ENCODE measurements around the gene IFNA16.
"Not testable (repeated sequence)": the region's sequence is repeated elsewhere in the genome, so short reads cannot be mapped to it uniquely, and the experiment has no call there.

The IFNA16 gene

DNA sequence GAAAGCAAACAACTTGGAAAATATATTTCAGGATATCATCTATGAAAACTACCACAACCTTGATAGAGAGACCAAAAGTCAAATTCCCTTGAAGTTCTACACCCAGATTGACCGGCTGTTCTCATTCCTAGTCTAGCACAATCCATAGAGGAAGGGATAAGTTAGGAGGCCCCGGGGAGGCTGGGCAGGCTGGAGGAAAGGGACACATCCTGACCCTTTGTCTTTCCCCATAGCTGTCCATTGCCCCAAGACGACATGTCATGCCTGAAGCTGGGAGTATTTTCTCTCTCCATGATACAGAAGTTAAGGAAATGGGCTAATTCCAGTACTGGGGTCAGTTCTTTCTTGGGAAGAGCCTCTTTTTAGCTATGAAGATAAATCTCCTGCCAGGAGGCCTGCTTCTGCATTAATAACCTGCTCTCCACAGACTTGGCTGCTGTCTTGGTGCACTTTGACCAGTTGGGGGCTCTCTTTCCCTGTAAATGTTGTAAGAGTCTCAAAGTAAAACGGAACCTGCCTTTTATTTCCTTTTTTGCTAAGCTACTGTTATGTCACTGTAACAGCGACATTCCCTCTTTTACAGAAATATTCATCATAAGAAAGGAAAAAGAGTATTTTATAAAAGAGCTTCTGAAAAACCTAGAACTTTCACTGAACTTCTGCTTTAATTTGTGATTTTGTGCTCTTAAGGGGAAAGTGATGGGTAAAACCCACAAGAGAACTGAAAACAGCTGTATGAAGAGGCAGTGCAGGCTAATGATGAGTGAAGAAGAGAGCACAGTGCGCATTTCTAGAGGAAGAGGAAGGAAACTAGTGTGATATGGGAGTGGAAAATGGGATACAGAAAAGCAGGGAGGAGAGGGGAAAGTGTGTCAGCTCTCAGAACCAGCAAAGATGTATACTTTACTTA lies 22.0 kb downstream of the IFNA16 start:
- not testable (repeated sequence) for DNase-seq (ENCODE audit: low read depth, low spot score)

DNA sequence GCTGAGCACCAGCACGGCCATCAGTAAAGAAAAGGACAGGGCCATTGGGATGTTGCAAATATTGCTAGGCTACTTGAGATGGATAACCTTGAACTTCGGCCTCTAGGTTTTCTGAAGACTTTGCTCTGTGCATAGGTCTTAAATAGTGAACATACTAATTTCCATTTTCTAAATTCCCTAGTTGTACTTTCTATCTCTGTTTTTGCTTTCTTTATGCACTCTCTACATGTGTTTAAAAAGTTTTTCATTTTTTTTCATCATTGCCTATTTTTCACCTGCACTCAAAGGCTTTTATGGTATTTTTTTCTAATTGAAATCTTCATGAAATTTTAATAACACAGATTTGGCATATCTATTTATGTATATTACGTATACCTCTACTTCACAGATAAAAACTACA lies 29.6 kb downstream of the IFNA16 start, which contains the start of gene IFNA4:
IFNA4 (minus strand) TSS at position 101 of the 400 bp plus-strand sequence; CDS start at position 45, 56 bp downstream.
- DNase-seq (ENCODE audit: low read depth, low spot score): not testable (repeated sequence)

DNA sequence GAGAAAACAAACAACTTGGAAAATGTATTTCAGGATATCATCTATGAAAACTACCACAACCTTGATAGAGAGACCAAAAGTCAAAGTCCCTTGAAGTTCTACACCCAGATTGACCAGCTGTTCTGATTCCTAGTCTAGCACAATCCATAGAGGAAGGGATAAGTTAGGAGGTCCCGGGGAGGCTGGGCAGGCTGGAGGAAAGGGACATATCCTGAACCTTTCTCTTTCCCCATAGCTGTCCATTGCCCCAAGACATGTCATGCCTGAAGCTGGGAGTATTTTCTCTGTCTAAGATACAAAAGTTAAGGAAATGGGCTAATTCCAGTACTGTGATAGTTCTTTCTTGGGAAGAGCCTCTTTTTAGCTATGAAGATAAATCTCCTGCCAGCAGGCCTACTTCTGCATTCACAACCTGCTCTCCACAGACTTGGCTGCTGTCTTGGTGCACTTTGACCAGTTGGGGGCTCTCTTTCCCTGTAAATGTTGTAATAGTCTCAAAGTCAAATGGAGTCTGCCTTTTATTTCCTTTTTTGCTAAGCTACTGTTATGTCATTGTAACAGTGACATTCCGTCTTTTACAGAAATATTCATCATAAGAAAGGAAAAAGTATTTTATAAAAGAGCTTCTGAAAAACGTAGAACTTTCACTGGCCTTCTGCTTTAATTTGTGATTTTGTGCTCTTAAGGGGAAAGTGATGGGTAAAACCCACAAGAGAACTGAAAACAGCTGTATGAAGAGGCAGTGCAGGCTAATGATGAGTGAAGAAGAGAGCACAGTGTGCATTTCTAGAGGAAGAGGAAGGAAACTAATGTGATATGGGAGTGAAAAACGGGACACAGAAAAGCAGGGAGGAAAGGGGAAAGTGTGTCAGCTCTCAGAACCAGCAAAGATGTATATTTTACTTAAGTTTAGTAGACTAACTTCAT lies 34.0 kb downstream of the IFNA16 start:
- not testable (repeated sequence) for DNase-seq (ENCODE audit: low read depth, low spot score)

DNA sequence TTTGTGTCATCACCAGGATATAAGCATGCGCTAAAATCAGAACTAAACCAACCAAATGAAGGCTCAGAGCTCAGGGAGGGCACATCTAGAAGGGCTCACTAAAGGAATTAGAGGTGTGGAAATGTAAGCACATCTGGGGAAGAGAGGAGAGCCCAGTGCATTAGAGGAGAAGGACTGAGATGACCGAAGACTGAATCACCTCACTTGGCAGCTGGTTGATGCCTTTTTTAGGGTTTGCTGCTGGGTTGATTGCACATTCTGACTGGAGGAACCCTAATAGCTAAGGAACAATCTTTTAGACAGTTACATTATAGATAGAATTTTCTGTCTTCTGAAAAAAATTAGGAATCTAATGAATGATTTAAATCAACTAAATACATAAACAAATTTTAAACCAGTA lies 42.4 kb downstream of the IFNA16 start:
- no peak for DNase-seq (ENCODE audit: low read depth, low spot score)

DNA sequence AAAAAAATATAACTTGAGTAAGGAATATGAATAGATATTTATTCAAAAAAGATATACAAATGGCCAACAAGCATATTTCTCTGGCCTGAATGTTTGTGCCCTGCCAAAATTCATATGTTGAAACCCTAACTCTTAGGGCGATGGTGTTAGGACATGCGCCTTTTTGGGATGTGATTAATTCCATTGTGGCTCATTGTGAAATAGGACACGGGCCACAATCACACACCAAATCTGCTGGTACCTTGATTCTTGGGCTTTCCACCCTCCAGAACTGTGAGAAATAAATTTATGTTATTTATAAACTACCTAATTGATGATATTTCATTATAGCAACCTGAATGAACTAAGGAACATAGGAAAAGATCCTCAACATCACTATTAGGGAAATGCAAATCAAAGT lies 45.0 kb downstream of the IFNA16 start:
- no peak for DNase-seq (ENCODE audit: low read depth, low spot score)

DNA sequence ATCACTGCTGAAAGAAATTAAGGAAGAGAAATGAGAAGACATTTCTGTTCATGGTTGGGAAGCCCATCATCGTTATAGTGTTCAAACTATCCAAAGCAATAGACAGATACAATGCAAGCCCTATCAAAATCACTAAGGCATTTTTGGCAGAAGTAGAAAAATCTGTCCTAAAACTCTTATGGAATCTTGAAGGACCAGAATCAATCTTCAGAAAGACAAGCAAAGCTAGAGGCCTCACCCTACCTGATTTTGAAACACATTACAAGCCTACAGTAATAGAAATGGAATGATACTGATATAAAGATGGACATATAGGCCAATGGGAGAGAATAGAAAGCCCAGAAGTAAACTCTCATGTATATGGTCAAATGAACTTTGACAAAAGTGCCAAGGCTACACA lies 45.8 kb downstream of the IFNA16 start:
- DNase-seq (ENCODE audit: low read depth, low spot score): no peak

DNA sequence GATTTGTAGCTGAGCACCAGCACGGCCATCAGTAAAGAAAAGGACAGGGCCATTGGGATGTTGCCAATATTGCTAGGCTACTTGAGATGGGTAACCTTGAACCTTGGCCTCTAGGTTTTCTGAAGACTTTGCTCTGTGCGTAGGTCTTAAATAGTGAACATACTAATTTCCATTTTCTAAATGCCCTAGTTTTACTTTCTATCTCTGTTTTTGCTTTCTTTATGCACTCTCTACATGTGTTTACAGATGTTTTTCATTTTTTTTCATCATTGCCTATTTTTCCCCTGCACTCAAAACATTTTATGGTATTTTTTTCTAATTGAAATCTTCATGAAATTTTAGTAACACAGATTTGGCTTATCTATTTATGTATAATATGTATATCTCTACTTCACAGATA lies 50.6 kb downstream of the IFNA16 start, which contains the start of gene IFNA21:
IFNA21 (minus strand) TSS at position 101 of the 400 bp plus-strand sequence; CDS start at position 53, 48 bp downstream.
- DNase-seq (ENCODE audit: low read depth, low spot score): not testable (repeated sequence)

Data from brain pericyte (primary cell).